GM23338 (cell line): ENCODE data around the gene TREML4. TPM values are rescaled to one million over a fixed set of nuclear protein-coding genes. Genes with fewer than 3 reads are reported as not detected.
A peak's percentile ranks its signal among the peaks of the same experiment; 100 is the strongest.

Experiments
- ATAC-seq: fragments of 200-7000 bp; cut with Tn5 transposase; 3 replicates; pipeline ENCODE4 v1.9.1; 2020
- DNase-seq: peaks from one replicate; pipeline ENCODE4 v3.0.0-alpha.2; 2015; ENCODE audit warnings: low spot score
- H2AFZ ChIP-seq: fragments of 200-600 bp; sonication (generic); 2 replicates; pipeline ENCODE4 v1.8.0; 2016; ENCODE audit warnings: antibody characterized with exemption, mild to moderate bottlenecking, moderate library complexity
- H3F3A ChIP-seq: fragments of 200-600 bp; sonication (generic); replicated peaks from 2 replicates; pipeline ENCODE4 v1.8.0; 2017; ENCODE audit warnings: antibody characterized with exemption, mixed run types, low read depth
- H3K27ac ChIP-seq: fragments of 200-600 bp; sonication (generic); 2 replicates; pipeline ENCODE4 v1.6.1; 2016; ENCODE audit warnings: low read depth
- H3K27me3 ChIP-seq: fragments of 200-600 bp; sonication (generic); 2 replicates; pipeline ENCODE4 v1.8.0; 2016; ENCODE audit warnings: mild to moderate bottlenecking, mixed run types, moderate library complexity; ENCODE audit not compliant: insufficient read depth
- H3K36me3 ChIP-seq: fragments of 200-600 bp; sonication (generic); 2 replicates; pipeline ENCODE4 v1.8.0; 2016; ENCODE audit warnings: mild to moderate bottlenecking; ENCODE audit not compliant: insufficient read depth
- H3K4me1 ChIP-seq: fragments of 200-600 bp; sonication (generic); 2 replicates; pipeline ENCODE4 v1.8.0; 2016; ENCODE audit warnings: mild to moderate bottlenecking, moderate library complexity; ENCODE audit not compliant: insufficient read depth
- H3K4me2 ChIP-seq: fragments of 200-600 bp; sonication (generic); 2 replicates; pipeline ENCODE4 v1.7.1; 2017; ENCODE audit warnings: mixed run types
- H3K4me3 ChIP-seq: fragments of 200-600 bp; sonication (generic); 2 replicates; pipeline ENCODE4 v1.6.1; 2016; ENCODE audit warnings: mixed run types
- H3K79me2 ChIP-seq: fragments of 200-600 bp; sonication (generic); replicated peaks from 2 replicates; pipeline ENCODE4 v1.8.0; 2017; ENCODE audit warnings: mild to moderate bottlenecking; ENCODE audit not compliant: insufficient read depth
- H3K9me2 ChIP-seq: fragments of 200-600 bp; sonication (generic); 2 replicates; pipeline ENCODE4 v1.8.0; 2017; ENCODE audit not compliant: insufficient read depth
- H4K20me1 ChIP-seq: fragments of 200-600 bp; sonication (generic); replicated peaks from 2 replicates; pipeline ENCODE4 v1.8.0; 2017; ENCODE audit warnings: mild to moderate bottlenecking; ENCODE audit not compliant: insufficient read depth
- H3K27ac Mint-ChIP-seq: 2 replicates; pipeline ENCODE4 v1.8.0; 2020; ENCODE audit warnings: inconsistent platforms, mild to moderate bottlenecking, moderate library complexity, mixed read lengths
- H3K27me3 Mint-ChIP-seq: 3 replicates; pipeline ENCODE4 v1.8.0; 2022; ENCODE audit warnings: low read depth, mild to moderate bottlenecking, moderate library complexity, mixed read lengths, inconsistent platforms; ENCODE audit not compliant: insufficient read depth, poor library complexity
- H3K36me3 Mint-ChIP-seq: 3 replicates; pipeline ENCODE4 v1.8.0; 2021; ENCODE audit warnings: low read depth, mild to moderate bottlenecking, inconsistent platforms, moderate library complexity, mixed read lengths
- H3K4me1 Mint-ChIP-seq: 3 replicates; pipeline ENCODE4 v1.8.0; 2020; ENCODE audit warnings: mild to moderate bottlenecking, inconsistent platforms, mixed read lengths
- H3K4me3 Mint-ChIP-seq: 3 replicates; pipeline ENCODE4 v1.8.0; 2021; ENCODE audit warnings: moderate library complexity, mild to moderate bottlenecking, inconsistent platforms, mixed read lengths
- H3K9me3 Mint-ChIP-seq: 3 replicates; pipeline ENCODE4 v1.8.0; 2020; ENCODE audit warnings: moderate library complexity, mild to moderate bottlenecking, inconsistent platforms, mixed read lengths
- CREB1 ChIP-seq: fragments of 250-450 bp; sonication (Bioruptor Pico); IDR thresholded peaks from 2 replicates; pipeline ENCODE4 v1.5.0; 2020; ENCODE audit warnings: low read depth, mild to moderate bottlenecking, moderate library complexity
- JUNB ChIP-seq: IDR thresholded peaks from one replicate; pipeline ENCODE4 v1.6.1; 2016; ENCODE audit warnings: antibody characterized with exemption; ENCODE audit not compliant: unreplicated experiment
- POLR2AphosphoS5 ChIP-seq: IDR thresholded peaks from 2 replicates; pipeline ENCODE4 v1.6.1; 2016; ENCODE audit warnings: antibody characterized with exemption, low read depth
- REST ChIP-seq: IDR thresholded peaks from one replicate; pipeline ENCODE4 v1.6.1; 2018; ENCODE audit warnings: antibody characterized with exemption; ENCODE audit not compliant: unreplicated experiment
- ZNF114 ChIP-seq: fragments of 250-450 bp; sonication (Bioruptor Pico); IDR thresholded peaks from 2 replicates; pipeline ENCODE4 v1.5.0; 2020; ENCODE audit warnings: mild to moderate bottlenecking, moderate library complexity
- ZNF331 ChIP-seq: fragments of 250-450 bp; sonication (Bioruptor Pico); IDR thresholded peaks from 2 replicates; pipeline ENCODE4 v1.5.0; 2020; ENCODE audit warnings: low read depth, mild to moderate bottlenecking, moderate library complexity
- long read RNA-seq: library from polyadenylated mRNA; unstranded; transcript quantifications from one replicate; pipeline ENCODE4 v2.0.0, GENCODE V29; 2020; ENCODE audit not compliant: unreplicated experiment
- polyA plus RNA-seq: library from polyadenylated mRNA; unstranded; fragments of >200 nt; fragmentation: Nextera tagmentation; extraction: Ambion mirVana; gene quantifications from 2 replicates; pipeline ENCODE4 v1.2.1, GENCODE V29; 2016
- total RNA-seq: library from RNA; depleted of rRNA; stranded (reverse); fragments of >200 nt; shearing (Covaris generic); gene quantifications from 2 replicates; pipeline ENCODE4 v1.2.3, GENCODE V29; 2014; rRNA removed

TREML4 gene, protein sequence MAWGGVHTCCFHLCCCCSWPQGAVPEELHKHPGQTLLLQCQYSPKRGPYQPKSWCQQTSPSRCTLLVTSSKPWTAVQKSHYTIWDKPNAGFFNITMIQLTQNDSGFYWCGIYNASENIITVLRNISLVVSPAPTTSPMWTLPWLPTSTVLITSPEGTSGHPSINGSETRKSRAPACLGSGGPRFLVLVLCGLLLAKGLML
- not detected in 2 replicates for total RNA-seq
- polyA plus RNA-seq, result not detected in 2 replicates
- long read RNA-seq, result 0 reads

DNA sequence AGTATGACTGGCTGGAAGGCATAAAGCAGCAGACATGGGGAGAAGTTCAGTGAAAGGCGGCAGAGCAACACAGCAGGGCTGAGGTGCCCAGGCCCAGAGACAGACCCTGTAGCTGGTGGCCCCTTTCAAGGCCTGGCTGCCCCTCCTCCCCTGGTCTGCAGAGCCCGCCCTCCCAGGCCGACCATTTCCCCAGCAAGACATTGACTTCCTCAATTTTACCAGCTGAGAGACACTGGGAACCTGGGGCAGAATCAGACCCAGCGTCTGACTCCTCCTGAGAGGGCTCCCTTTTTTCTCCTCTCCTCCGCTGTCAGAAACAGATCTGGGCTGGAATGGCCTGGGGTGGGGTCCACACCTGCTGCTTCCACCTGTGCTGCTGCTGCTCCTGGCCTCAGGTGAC is at the start of gene TREML4:
TREML4 (plus strand) TSS at position 254 of the 400 bp plus-strand sequence; CDS start at position 333, 79 bp downstream.
- Histone ChIP-seq H4K20me1 (no peaks in the 10 kb centered on the region), H3K4me2 (no peak within 1 kb of the TSS), H3F3A (no peaks in the 10 kb centered on the region), H3K79me2 (no peaks in the 10 kb centered on the region), H3K27ac (no peak within 1 kb of the TSS), H3K4me3 (no peak within 1 kb of the TSS), H3K9me2 (no peaks in the 10 kb centered on the region), H2AFZ (0 out of 2 replicates have a peak within 1 kb of the TSS, but pooled peaks have one; percentile 18), H3K4me1 (no peaks in the 10 kb centered on the region), H3K36me3 (no peaks in the 10 kb centered on the region), H3K27me3 (no peaks in the 10 kb centered on the region)
- Mint-ChIP-seq H3K27ac (no peak within 1 kb of the TSS; the same call in none of the 2 replicates), H3K36me3 (no peaks in the 10 kb centered on the region; the same call in 2 of the 3 replicates), H3K9me3 (no peaks in the 10 kb centered on the region), H3K4me3 (no peak within 1 kb of the TSS), H3K27me3 (peaks cover 3% of the 10 kb centered on the region), H3K4me1 (peaks cover 8% of the 10 kb centered on the region)
- no peak for TF ChIP-seq ZNF114 (CRISPR knock-in tag)
- DNase-seq (no peak), ATAC-seq (no peak; the same call in 2 of the 3 replicates)

DNA sequence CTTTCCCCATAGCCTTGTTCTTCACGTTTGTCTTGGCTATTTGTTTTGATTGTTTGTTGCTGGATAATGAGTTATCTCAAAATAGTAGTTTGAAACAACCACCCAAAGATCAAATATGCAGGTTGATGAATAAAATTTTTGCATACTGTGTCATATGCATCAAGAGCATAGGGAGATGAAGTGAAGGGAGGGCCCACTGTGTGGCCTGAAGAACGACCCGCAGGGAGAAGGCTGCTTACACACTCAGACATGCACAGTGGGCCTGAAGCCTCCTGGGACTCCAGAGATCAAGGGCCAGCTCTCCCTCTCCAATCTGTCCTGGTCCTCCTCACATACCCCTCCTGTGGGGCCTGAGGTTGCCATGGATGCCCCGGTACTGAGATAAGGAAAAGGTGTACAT is 49.0 kb upstream of the TREML4 start:
- H3F3A ChIP-seq, result no peaks in the 10 kb centered on the region
- no peak overlapping the region for H3K27ac ChIP-seq
- H3K4me3 ChIP-seq, result no peak overlapping the region
- DNase-seq (no peak), ATAC-seq (no peak)
- no peaks in the 10 kb centered on the region for H4K20me1 ChIP-seq
- no peaks in the 10 kb centered on the region for H3K79me2 ChIP-seq
- no peaks in the 10 kb centered on the region for H3K36me3 Mint-ChIP-seq
- TF ChIP-seq REST, result no peak
- no peak for TF ChIP-seq JUNB
- TF ChIP-seq POLR2AphosphoS5, result no peak
- no peak for TF ChIP-seq ZNF331 (CRISPR knock-in tag)
- no peak for TF ChIP-seq CREB1 (CRISPR knock-in tag)
- no peaks in the 10 kb centered on the region for H3K9me3 Mint-ChIP-seq
- H3K27me3 ChIP-seq, result no peaks in the 10 kb centered on the region
- no peak overlapping the region for H2AFZ ChIP-seq
- H3K4me2 ChIP-seq, result no peak overlapping the region
- no peak overlapping the region for H3K4me3 Mint-ChIP-seq
- H3K27ac Mint-ChIP-seq, result no peak overlapping the region
- no peaks in the 10 kb centered on the region for H3K36me3 ChIP-seq
- 0 out of 2 replicates have a peak, but pooled peaks cover 6% of the 10 kb centered on the region for H3K9me2 ChIP-seq
- H3K4me1 ChIP-seq, result no peaks in the 10 kb centered on the region
- H3K4me1 Mint-ChIP-seq, result peaks cover 9% of the 10 kb centered on the region; the same call in 2 of the 3 replicates
- no peaks in the 10 kb centered on the region for H3K27me3 Mint-ChIP-seq

- ATAC-seq (no peak), DNase-seq (no peak)
- Histone ChIP-seq H3K36me3 (no peaks in the 10 kb centered on the region), H3K79me2 (no peaks in the 10 kb centered on the region), H3F3A (no peaks in the 10 kb centered on the region), H3K27ac (no peak overlapping the region), H4K20me1 (no peaks in the 10 kb centered on the region), H3K27me3 (no peaks in the 10 kb centered on the region), H3K4me3 (no peak overlapping the region), H3K4me1 (no peaks in the 10 kb centered on the region), H3K9me2 (no peaks in the 10 kb centered on the region), H3K4me2 (no peak overlapping the region), H2AFZ (no peak overlapping the region; the same call in 1 of the 2 replicates)
- peaks cover 9% of the 10 kb centered on the region for H3K4me1 Mint-ChIP-seq
- H3K27ac Mint-ChIP-seq, result no peak overlapping the region
- H3K4me3 Mint-ChIP-seq, result no peak overlapping the region
- H3K36me3 Mint-ChIP-seq, result no peaks in the 10 kb centered on the region
- H3K9me3 Mint-ChIP-seq, result no peaks in the 10 kb centered on the region
- H3K27me3 Mint-ChIP-seq, result peaks cover 2% of the 10 kb centered on the region
Observed at GRCh38 chr6:41181566-41181965, 46.6 kb upstream of the TREML4 start.
